HFF-Myc (cell line): ENCODE results near the gene PDE4B.

Experiments
- DNase-seq: peaks from one replicate; pipeline ENCODE4 v3.0.0-alpha.2; 2011; ENCODE audit warnings: low read depth; ENCODE audit errors: extremely low read depth
- H3K4me3 ChIP-seq: replicated peaks from 2 replicates; pipeline ENCODE4 v1.5.1; 2011; ENCODE audit warnings: low read depth, mild to moderate bottlenecking, control low read depth, low read length
- CTCF ChIP-seq: IDR thresholded peaks from 2 replicates; pipeline ENCODE4 v1.5.1; 2012; ENCODE audit warnings: mild to moderate bottlenecking, low read depth, low read length, control low read depth; ENCODE audit errors: missing control alignments

The PDE4B gene

DNA sequence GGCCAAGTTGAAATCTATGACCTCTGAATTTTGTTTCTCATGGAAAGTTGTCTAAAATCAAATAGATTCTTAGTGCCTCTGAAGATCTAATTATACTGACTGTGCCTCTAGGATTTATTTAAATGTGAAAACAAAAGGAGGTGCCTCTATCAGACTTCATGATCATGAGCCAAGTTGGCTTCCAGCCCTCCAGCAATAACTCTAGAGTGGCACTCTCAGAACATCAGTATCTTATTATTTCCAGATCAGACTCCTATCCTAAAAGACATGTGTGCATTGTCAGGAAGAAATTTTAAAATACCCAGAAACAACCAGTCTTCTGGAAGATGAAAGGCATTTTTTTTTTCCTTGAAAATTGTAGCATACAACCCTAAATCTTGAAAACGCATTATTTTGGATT lies 368.0 kb downstream of the PDE4B start:
- no peak for DNase-seq
- TF ChIP-seq CTCF = no peak
- H3K4me3 ChIP-seq = no peak overlapping the region

DNA sequence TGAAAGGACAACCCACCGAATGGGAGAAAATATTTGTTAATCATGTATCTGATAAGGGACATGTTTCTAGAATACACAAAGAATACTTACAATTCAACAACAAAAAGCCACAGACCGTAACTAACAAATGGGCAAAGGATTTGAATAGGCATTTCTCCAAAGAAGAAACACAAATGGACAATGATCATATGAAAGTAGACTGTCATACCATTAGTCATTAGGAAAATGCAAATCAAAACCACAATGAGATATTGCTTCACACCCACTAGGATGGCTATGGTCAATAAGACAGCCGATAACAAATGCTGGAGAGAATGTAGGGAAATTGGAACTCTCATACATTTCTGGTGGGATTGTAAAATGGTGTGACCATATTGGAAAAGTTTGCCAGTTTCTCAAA lies 374.1 kb downstream of the PDE4B start:
- no peak overlapping the region for H3K4me3 ChIP-seq
- DNase-seq = no peak
- no peak for TF ChIP-seq CTCF

DNA sequence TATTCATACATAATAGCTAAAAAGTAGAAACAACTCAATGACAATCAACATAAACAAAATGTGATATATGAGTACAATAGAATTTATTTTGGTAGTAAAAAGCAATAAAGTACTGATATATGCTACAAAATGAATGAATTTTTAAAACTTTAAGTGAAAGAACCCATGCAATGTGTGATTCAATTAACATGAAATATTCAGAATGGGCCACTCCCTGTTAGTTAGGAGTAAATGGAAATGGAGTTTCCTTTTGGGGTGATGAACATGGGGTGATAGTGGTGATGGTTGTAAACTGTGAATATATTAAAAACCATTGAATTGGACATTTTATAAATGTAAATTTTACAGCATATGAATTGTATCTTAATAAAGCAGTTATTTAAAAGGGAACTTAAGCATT lies 374.6 kb downstream of the PDE4B start:
- DNase-seq = no peak
- no peak for TF ChIP-seq CTCF
- H3K4me3 ChIP-seq = no peak overlapping the region

DNA sequence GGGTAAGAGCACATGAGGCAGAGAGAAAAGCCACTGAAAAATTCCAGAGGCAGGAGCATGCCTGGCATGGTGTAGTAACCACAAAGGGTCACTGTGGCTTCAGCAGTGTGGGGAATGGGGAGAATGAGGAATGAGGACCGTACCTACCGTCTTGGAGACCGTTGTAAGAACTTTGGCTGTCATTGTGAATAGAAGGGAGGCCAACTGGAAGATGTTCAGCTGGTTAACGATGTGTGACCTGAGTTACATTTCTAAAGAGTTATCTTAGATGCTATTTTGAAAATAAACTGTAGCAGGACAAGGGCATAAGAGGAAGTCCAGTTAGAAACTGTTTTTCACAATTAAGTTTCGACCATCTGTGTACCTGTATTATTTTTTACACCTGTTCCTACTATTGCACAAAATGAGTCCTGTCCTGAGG lies 375.8 kb downstream of the PDE4B start:
- DNase-seq = no peak
- TF ChIP-seq CTCF = no peak
- no peak overlapping the region for H3K4me3 ChIP-seq

- TF ChIP-seq CTCF = no peak
- H3K4me3 ChIP-seq = no peak overlapping the region
- no peak for DNase-seq
Measured at GRCh38 chr1:66168948-66169671, 376.4 kb downstream of the PDE4B start.

- no peak overlapping the region for H3K4me3 ChIP-seq
- no peak for TF ChIP-seq CTCF
- no peak for DNase-seq
Measured at GRCh38 chr1:66172272-66172671, 379.6 kb downstream of the PDE4B start.

DNA sequence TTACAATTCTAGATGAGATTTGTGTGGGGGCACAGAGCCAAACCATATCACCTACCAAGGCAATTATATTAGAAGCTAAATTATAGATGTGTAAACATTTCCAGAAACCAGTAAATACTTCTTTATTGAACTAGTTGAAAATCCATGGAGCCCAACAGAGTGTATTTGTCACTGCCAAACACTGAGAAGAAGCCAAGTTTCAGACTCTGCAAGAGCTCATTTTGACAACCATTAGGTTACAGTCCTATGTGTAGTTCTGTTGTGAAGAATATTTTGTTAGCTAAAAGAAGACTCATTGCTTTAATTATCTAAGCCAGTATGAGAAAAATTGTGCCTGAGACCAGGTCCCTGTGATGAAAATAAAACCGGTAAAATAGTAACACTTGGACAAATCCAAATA lies 382.4 kb downstream of the PDE4B start:
- DNase-seq = no peak
- no peak overlapping the region for H3K4me3 ChIP-seq
- TF ChIP-seq CTCF = no peak
